HFF-Myc (cell line): ENCODE measurements around the gene CYB5RL.
"Not testable (repeated sequence)": the region's sequence is repeated elsewhere in the genome, so short reads cannot be mapped to it uniquely, and the experiment has no call there.

Experiments used
- DNase-seq: peaks from one replicate; pipeline ENCODE4 v3.0.0-alpha.2; 2011; ENCODE audit warnings: low read depth; ENCODE audit errors: extremely low read depth
- H3K4me3 ChIP-seq: replicated peaks from 2 replicates; pipeline ENCODE4 v1.5.1; 2011; ENCODE audit warnings: low read depth, mild to moderate bottlenecking, control low read depth, low read length
- CTCF ChIP-seq: IDR thresholded peaks from 2 replicates; pipeline ENCODE4 v1.5.1; 2012; ENCODE audit warnings: mild to moderate bottlenecking, low read depth, low read length, control low read depth; ENCODE audit errors: missing control alignments

Gene CYB5RL

GRCh38 chr1:54212872-54213271 lies 13.0 kb upstream of the CYB5RL start:
- no peak overlapping the region for H3K4me3 ChIP-seq
- DNase-seq, result no peak
- TF ChIP-seq CTCF, result no peak

GRCh38 chr1:54207896-54208295 lies 8.1 kb upstream of the CYB5RL start:
- not testable (repeated sequence) for H3K4me3 ChIP-seq, DNase-seq

DNA sequence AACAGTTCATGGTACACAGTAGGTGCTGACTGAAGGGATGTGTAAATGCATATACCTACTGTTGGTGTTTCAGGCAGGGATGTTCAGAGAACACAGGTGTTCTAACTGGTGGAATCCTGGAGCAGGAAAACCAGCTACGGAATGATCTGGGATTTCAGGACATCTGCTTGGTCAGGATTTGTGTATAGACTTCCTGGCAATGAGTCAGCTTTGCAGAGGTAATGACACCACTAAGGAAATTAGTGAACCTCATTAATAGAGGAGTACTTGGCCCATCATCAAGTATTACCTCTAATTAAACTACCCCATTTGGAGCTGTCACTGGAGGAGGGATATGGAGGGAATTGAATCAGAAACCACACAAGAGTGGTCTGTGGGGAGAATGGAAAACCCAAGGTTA lies 7.5 kb upstream of the CYB5RL start:
- no peak overlapping the region for H3K4me3 ChIP-seq
- no peak for DNase-seq
- TF ChIP-seq CTCF, result no peak

DNA sequence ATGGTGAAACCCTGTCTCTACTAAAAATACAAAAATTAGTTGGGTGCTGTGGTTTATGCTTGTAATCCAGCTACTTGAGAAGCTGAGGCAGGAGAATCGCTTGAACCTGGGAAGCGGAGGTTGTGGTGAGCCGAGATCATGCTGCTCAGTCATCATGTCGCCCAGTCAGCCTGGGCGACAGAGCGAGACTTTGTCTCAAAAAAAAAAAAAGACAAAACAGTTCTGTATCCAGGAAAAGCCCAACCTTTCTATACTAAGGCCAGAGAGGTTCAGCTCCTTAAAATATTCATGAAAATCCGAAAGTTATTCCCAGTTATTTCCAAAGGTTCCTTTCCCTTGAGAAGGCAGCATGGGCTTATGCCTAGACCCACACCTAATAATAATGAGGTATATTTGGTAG lies 4.4 kb upstream of the CYB5RL start:
- no peak for TF ChIP-seq CTCF
- no peak overlapping the region for H3K4me3 ChIP-seq
- no peak for DNase-seq

DNA sequence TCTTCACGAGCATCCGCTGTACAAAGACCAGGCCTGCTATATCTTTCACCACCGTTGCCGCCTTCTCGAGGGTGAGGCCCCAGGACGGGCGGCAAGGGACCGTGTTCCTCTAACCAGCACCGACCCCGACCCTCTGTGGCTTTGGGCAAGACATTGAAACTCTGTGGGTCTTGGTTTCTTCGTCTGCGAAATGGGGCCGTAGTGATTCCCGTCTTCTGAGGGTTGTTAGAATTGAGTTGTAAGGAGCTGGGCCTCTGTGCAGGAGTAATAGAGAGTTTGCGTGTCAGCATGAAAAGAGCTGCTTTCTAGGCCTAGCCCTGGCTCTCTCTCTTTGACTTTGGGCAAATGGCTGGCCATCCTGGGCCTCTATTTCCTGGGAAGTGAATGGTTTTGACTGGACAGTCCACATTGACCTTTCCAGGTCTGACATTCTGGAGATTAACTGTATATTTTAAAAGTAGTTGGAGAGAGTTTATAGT lies 728 bp upstream of the CYB5RL start:
- H3K4me3 ChIP-seq, result peak overlapping the region; percentile 87
- DNase-seq, result no peak
- no peak for TF ChIP-seq CTCF

DNA sequence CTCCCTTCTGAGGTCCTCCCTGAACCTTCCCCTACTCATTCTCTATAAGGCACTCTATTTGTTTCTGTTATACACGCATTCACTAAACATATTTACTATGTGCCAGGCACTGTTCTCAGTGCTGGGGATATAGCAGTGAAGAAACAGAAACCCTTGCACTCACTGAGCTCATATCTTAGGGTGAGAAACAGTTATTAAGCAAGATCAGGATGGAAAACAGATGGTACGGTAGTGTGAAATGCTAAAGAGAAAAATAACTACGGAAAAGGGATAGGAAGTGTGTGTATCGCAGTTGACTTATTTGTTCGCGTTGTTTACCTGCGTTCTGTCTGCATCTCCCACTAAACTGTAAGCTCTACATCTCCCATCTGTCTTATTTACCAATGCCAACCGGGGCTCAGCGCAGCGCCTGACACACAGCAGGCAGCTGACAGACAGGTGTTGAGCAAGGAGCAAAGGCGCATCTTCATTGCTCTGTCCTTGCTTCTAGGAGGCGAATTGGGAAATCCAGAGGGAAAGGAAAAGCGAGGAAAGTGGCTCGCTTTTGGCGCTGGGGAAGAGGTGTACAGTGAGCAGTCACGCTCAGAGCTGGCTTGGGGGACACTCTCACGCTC lies 572 bp downstream of the CYB5RL start:
- TF ChIP-seq CTCF, result no peak
- peak overlapping the region; percentile 87 for H3K4me3 ChIP-seq
- DNase-seq, result no peak

DNA sequence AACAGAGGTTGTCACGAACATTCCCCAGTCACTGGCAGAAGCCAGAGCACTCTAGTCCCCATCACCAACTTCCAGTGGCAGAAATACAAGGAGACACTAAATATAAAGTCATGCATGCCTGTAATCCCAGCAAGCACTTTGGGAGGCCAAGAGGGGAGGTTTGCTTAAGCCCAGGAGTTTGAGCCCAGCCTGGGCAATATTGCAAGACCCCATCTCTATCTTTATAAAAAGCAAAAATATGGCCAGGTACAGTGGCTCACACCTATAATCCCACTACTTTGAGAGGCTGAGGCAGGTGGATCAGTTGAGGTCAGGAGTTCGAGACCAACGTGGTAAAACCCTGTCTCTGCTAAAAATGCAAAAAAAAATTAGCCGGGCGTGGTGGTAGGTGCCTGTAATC lies 6.4 kb downstream of the CYB5RL start:
- no peak overlapping the region for H3K4me3 ChIP-seq
- TF ChIP-seq CTCF, result no peak
- no peak for DNase-seq
